ENCODE results near the gene PRDM16. TPM values are rescaled to one million over a fixed set of nuclear protein-coding genes. Genes with fewer than 3 reads are reported as not detected.

The PRDM16 gene
- total RNA-seq, 2 donors from 2014 or later: 0.79 to 6.1 TPM

GRCh38 chr1:3436901-3437300 lies 367.9 kb downstream of the PRDM16 start:
- H3K9ac ChIP-seq (ENCODE audit: low read depth in 2 of 2, low read length in 2 of 2): no peak overlapping the region
- H3K4me3 ChIP-seq: no peak overlapping the region
- no peaks in the 10 kb centered on the region for H3K27me3 ChIP-seq
- H3K36me3 ChIP-seq: no peaks in the 10 kb centered on the region
- no peak overlapping the region for H3K27ac ChIP-seq
- no peak for DNase-seq
- no peaks in the 10 kb centered on the region for H3K9me3 ChIP-seq
- intact Hi-C loops (cut with DNase I): no loop called here
- no peak for TF ChIP-seq CTCF (IDR thresholded peaks at IDR 0.05)
- no peaks in the 10 kb centered on the region for H3K4me1 ChIP-seq

DNA sequence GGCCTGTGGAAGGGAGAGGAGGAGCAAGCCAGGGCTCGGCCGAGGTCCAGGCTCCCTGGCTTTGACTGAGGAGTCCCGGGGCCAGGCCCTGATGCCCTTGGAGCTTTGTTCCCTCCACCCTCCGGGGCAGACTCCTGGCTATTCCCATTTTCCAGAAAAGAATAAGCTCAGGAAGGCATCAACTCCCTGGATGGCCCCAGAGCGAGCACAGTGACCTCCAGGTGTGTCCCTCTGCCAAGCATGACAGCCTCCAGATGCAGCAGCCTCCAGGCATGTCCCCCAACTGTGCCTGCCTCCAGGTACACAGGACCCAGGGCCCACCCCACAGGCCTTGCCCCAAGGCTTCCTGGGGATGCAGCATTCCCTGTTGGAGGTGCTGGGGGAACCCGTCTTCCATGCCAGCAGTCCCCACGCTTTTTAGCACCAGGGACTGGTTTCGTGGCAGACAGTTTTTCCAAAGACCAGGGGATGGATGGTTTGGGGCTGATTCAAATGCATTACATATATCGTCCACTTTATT lies 369.7 kb downstream of the PRDM16 start:
- intact Hi-C loops (cut with DNase I): no loop called here
- no peaks in the 10 kb centered on the region for H3K9me3 ChIP-seq
- no peak overlapping the region for H3K27ac ChIP-seq
- no peak overlapping the region for H3K4me3 ChIP-seq
- no peak overlapping the region for H3K9ac ChIP-seq (ENCODE audit: low read depth in 2 of 2, low read length in 2 of 2)
- H3K36me3 ChIP-seq: no peaks in the 10 kb centered on the region
- H3K27me3 ChIP-seq: no peaks in the 10 kb centered on the region
- DNase-seq: no peak
- no peaks in the 10 kb centered on the region for H3K4me1 ChIP-seq
- no peak for TF ChIP-seq CTCF (IDR thresholded peaks at IDR 0.05)

GRCh38 chr1:3439346-3440299 lies 370.6 kb downstream of the PRDM16 start:
- no peaks in the 10 kb centered on the region for H3K36me3 ChIP-seq
- no peak for TF ChIP-seq CTCF (IDR thresholded peaks at IDR 0.05)
- H3K9me3 ChIP-seq: no peaks in the 10 kb centered on the region
- H3K9ac ChIP-seq (ENCODE audit: low read depth in 2 of 2, low read length in 2 of 2): no peak overlapping the region
- no peak overlapping the region for H3K4me3 ChIP-seq
- no peaks in the 10 kb centered on the region for H3K4me1 ChIP-seq
- intact Hi-C loops (cut with DNase I): no loop called here
- H3K27me3 ChIP-seq: no peaks in the 10 kb centered on the region
- no peak overlapping the region for H3K27ac ChIP-seq
- DNase-seq: no peak

DNA sequence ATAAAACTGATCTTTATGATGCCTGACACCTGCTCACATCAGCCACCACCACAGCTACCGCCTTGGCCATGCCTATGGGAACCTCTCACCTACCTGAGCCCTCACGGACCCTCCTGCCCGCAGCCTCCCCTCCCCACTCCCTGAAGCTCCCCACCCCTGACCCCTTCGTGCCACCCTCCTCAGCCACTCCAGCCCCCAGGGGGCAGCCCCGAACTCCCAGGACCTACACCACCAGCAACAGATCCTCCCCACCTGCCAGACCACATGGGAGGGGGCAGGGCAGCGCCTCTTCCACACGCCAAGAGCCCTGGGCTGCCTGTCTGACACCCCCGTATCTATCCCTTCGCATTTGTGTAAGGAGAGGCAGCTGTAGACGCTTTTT lies 371.3 kb downstream of the PRDM16 start:
- no peak for DNase-seq
- no peak overlapping the region for H3K27ac ChIP-seq

More for the DNA sequence above, 371.3 kb downstream of the PRDM16 start:
- Histone ChIP-seq H3K36me3 (no peaks in the 10 kb centered on the region), H3K9ac (ENCODE audit: low read depth in 2 of 2, low read length in 2 of 2) (no peak overlapping the region), H3K27me3 (no peaks in the 10 kb centered on the region), H3K4me3 (no peak overlapping the region), H3K9me3 (no peaks in the 10 kb centered on the region), H3K4me1 (no peaks in the 10 kb centered on the region)
- TF ChIP-seq CTCF (IDR thresholded peaks at IDR 0.05): no peak
- intact Hi-C loops (cut with DNase I): no loop called here

Data from colonic mucosa (tissue), 4 donors.